Kasumi-1 (cell line): Measurements from ENCODE around the gene CCNH.

Experiments
- DNase-seq, 2 experiments: peaks; one replicate each; lab custom pipeline; 2025; lab: John Stamatoyannopoulos, UW

Gene CCNH

GRCh38 chr5:87360132-87360531 lies 52.6 kb downstream of the CCNH start:
- DNase-seq, result no peak

- no peak for DNase-seq
Measured at GRCh38 chr5:87359106-87359505, 53.6 kb downstream of the CCNH start.

GRCh38 chr5:87354496-87354895 lies 58.2 kb downstream of the CCNH start:
- DNase-seq, result no peak

GRCh38 chr5:87347841-87348240 lies 64.9 kb downstream of the CCNH start:
- DNase-seq, result no peak

GRCh38 chr5:87347272-87347671 lies 65.5 kb downstream of the CCNH start:
- no peak for DNase-seq
